Left lung (tissue), 10 donors: ENCODE results near the gene GLB1L3. TPM values are rescaled to one million over a fixed set of nuclear protein-coding genes. Genes with fewer than 3 reads are reported as not detected.
"Not testable (repeated sequence)": the region's sequence is repeated elsewhere in the genome, so short reads cannot be mapped to it uniquely, and the experiment has no call there.

Source experiments
- ATAC-seq: fragments of 200-7000 bp; cut with Tn5 transposase; one replicate; pipeline ENCODE4 v1.9.1; 2020; ENCODE audit warnings: moderate library complexity
- DNase-seq, 4 donors: peaks; one replicate each; pipeline ENCODE4 v3.0.0-alpha.2; 2013 to 2020
- H3K27ac ChIP-seq, 2 donors: fragments of 200-600 bp; sonication (generic) in 1 of 2; one replicate each; pipeline versions ENCODE4 v1.5.0 to v1.8.0; 2020 to 2021
- H3K27me3 ChIP-seq, 2 donors: fragments of 200-600 bp; sonication (generic) in 1 of 2; one replicate each; pipeline versions ENCODE4 v1.5.0 to v1.8.0; 2020 to 2021
- H3K36me3 ChIP-seq, 2 donors: fragments of 200-600 bp; sonication (generic) in 1 of 2; one replicate each; pipeline versions ENCODE4 v1.5.0 to v1.8.0; 2020 to 2021
- H3K4me1 ChIP-seq, 2 donors: fragments of 200-600 bp; one replicate each; pipeline ENCODE4 v1.8.0; 2021
- H3K4me3 ChIP-seq, 2 donors: fragments of 200-600 bp; sonication (generic) in 1 of 2; one replicate each; pipeline versions ENCODE4 v1.5.0 to v1.8.0; 2020 to 2021; ENCODE audit warnings: mild to moderate bottlenecking in 1 of 2
- H3K9me3 ChIP-seq, 2 donors: fragments of 200-600 bp; sonication (generic) in 1 of 2; one replicate each; pipeline versions ENCODE4 v1.5.0 to v1.8.0; 2020 to 2021
- intact Hi-C, 2 donors: fragments of 100-400 bp; cut with DNase I; formaldehyde crosslinking; loops; one replicate each; pipeline versions ENCODE4 v1.11.2 to v1.14.2; 2022
- polyA plus RNA-seq, 6 donors: library from polyadenylated mRNA; unstranded; fragments of 120-200 nt; gene quantifications; one replicate each; pipeline ENCODE4 v1.2.1, GENCODE V29; 2013; ENCODE audit not compliant: insufficient read length in 6 of 6
- total RNA-seq, 2 donors: library from RNA; stranded (reverse); fragmentation: NEBNext Ultra II Directional; extraction: Animal tissue kit (Norgen Biotek cat#: 25700); gene quantifications; one replicate each; pipeline ENCODE4 v1.2.1, GENCODE V29; 2021
- TF ChIP-seq, protein P1 (sequence below), 2 donors: fragments of 200-600 bp; sonication (generic) in 1 of 2; IDR thresholded peaks; one replicate each; pipeline versions ENCODE4 v1.5.0 to v1.8.0; 2021; ENCODE audit warnings: antibody characterized with exemption in 2 of 2
- donor health status: DM: no; HTN: yes; CAD: no.
- donor health status: DM: no; HTN: no; CAD: no.

The GLB1L3 gene
- total and polyA plus RNA-seq, 8 donors: 0.10 to 0.29 (median 0.15) TPM; not detected in 2

DNA sequence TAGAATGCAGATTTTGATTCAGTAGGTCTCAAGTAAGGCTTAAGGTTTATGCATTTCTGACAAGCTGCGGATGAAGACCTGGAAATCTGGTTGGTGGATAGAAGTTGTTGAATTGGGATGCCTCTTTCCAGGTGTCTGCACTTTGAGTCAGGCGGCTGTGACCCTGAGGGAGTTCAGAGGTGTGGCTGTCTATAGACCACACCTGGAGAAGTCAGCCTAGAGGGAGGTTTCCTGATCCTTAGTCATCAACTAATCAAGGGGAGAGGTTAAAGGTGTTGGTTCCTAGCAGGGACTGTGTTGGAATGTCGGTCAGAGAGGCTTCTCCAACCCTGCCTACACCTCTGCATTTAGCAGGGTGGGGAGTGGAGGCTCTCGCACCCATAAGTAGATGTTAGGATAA, 63.6 kb downstream of the GLB1L3 start:
- TF ChIP-seq, protein P1, sequence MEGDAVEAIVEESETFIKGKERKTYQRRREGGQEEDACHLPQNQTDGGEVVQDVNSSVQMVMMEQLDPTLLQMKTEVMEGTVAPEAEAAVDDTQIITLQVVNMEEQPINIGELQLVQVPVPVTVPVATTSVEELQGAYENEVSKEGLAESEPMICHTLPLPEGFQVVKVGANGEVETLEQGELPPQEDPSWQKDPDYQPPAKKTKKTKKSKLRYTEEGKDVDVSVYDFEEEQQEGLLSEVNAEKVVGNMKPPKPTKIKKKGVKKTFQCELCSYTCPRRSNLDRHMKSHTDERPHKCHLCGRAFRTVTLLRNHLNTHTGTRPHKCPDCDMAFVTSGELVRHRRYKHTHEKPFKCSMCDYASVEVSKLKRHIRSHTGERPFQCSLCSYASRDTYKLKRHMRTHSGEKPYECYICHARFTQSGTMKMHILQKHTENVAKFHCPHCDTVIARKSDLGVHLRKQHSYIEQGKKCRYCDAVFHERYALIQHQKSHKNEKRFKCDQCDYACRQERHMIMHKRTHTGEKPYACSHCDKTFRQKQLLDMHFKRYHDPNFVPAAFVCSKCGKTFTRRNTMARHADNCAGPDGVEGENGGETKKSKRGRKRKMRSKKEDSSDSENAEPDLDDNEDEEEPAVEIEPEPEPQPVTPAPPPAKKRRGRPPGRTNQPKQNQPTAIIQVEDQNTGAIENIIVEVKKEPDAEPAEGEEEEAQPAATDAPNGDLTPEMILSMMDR (IDR thresholded peaks at IDR 0.05): no peak
- DNase-seq (no peak), ATAC-seq (no peak)
- H3K27ac ChIP-seq: no peak overlapping the region
- H3K36me3 ChIP-seq: no peaks in the 10 kb centered on the region
- peaks cover 0 to 12% of the 10 kb centered on the region in 2 donors for H3K27me3 ChIP-seq
- H3K4me3 ChIP-seq: no peak overlapping the region
- no peaks in the 10 kb centered on the region for H3K9me3 ChIP-seq
- H3K4me1 ChIP-seq: no peaks in the 10 kb centered on the region
- intact Hi-C loops: no loop called here

- Histone ChIP-seq H3K4me1 (no peaks in the 10 kb centered on the region), H3K36me3 (no peaks in the 10 kb centered on the region), H3K9me3 (no peaks in the 10 kb centered on the region), H3K4me3 (no peak overlapping the region), H3K27me3 (peaks cover 0 to 12% of the 10 kb centered on the region in 2 donors), H3K27ac (no peak overlapping the region)
- intact Hi-C loops: no loop called here
- TF ChIP-seq, protein P1 (IDR thresholded peaks at IDR 0.05): no peak
- ATAC-seq: no peak
- no peak for DNase-seq
Measured at GRCh38 chr11:134340354-134340964, 64.3 kb downstream of the GLB1L3 start.

DNA sequence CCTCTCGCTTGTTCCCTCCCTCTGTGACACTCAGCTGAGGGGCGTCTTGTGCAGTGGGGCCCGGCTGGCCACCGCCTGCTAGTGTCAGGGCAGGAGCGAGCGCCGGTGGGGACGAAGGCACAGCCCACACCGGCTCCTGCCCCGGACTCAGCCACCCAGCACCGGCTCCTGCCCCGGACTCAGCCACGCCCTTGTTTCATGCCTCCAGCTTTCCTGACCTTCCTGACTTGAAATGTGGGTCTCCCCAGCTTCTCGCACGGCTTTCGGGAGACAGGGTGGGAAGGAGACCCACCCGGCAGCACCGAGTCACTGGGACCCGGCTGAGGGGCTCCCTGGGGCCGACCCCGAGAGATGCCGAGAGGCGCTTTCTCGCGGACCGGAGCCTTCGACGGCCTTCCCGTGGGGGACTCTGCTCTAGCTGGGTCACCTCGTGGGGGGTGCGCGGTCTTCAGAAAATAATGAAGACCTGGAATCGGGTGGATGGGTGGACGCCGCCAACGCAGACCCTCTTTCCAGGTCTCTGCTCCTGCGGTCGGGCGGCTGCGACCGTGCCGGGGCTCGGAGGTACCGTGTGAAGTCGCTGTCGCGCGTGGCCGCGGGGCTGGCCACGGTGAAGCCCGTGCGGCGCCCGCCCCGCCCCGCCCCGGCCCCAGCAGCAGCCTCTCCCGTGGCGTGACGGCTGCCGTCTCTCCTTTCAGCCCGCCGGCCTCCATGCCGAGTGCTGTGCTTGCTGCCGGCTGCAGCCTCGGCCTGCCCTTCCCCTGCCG, 65.8 kb downstream of the GLB1L3 start:
- Histone ChIP-seq H3K27ac (no peak overlapping the region), H3K4me3 (no peak overlapping the region), H3K27me3 (peaks cover 0 to 12% of the 10 kb centered on the region in 2 donors), H3K4me1 (no peaks in the 10 kb centered on the region), H3K9me3 (no peaks in the 10 kb centered on the region), H3K36me3 (no peaks in the 10 kb centered on the region)
- no peak for DNase-seq
- ATAC-seq: no peak
- intact Hi-C loops: no loop called here
- TF ChIP-seq, protein P1 (IDR thresholded peaks at IDR 0.05): no peak

- Histone ChIP-seq H3K27ac (no peak overlapping the region), H3K27me3 (peaks cover 0 to 12% of the 10 kb centered on the region in 2 donors), H3K9me3 (no peaks in the 10 kb centered on the region), H3K36me3 (no peaks in the 10 kb centered on the region), H3K4me1 (no peaks in the 10 kb centered on the region), H3K4me3 (no peak overlapping the region)
- DNase-seq (no peak), ATAC-seq (no peak)
- TF ChIP-seq, protein P1 (IDR thresholded peaks at IDR 0.05): no peak
- intact Hi-C loops: no loop called here
Measured at GRCh38 chr11:134342572-134343340, 66.6 kb downstream of the GLB1L3 start.

GRCh38 chr11:134343646-134344045, 67.5 kb downstream of the GLB1L3 start:
- peaks cover 0 to 12% of the 10 kb centered on the region in 2 donors for H3K27me3 ChIP-seq
- ATAC-seq: no peak
- H3K27ac ChIP-seq: no peak overlapping the region
- TF ChIP-seq, protein P1 (IDR thresholded peaks at IDR 0.05): no peak
- no peak for DNase-seq
- intact Hi-C loops: no loop called here
- no peak overlapping the region for H3K4me3 ChIP-seq
- no peaks in the 10 kb centered on the region for H3K4me1 ChIP-seq
- no peaks in the 10 kb centered on the region for H3K9me3 ChIP-seq
- H3K36me3 ChIP-seq: no peaks in the 10 kb centered on the region

GRCh38 chr11:134344497-134345236, 68.5 kb downstream of the GLB1L3 start:
- H3K27ac ChIP-seq, ATAC-seq, H3K36me3 ChIP-seq, H3K4me1 ChIP-seq, H3K4me3 ChIP-seq, intact Hi-C loops, DNase-seq, H3K9me3 ChIP-seq: not testable (repeated sequence)
- peaks cover 0 to 12% of the 10 kb centered on the region in 2 donors for H3K27me3 ChIP-seq
